A673 (cell line): Measurements from ENCODE around the gene BNC2. TPM values are rescaled to one million over a fixed set of nuclear protein-coding genes. Genes with fewer than 3 reads are reported as not detected.

ENCODE experiments used
- BruUV-seq: library from RNA; stranded (reverse); fragments of 400-500 nt; replicated peaks from 2 replicates; lab custom pipeline; 2021; lab: Mats Ljungman, UMichigan
- CTCF ChIA-PET: fragments of 300-600 bp; sonication (Branson Sonifier 250); formaldehyde crosslinking; loops from one replicate; lab custom pipeline; 2022; ENCODE audit warnings: antibody characterized with exemption; lab: Charles Lee
- POLR2A ChIA-PET: fragments of 300-600 bp; sonication (Branson Sonifier 250); formaldehyde crosslinking; loops from one replicate; lab custom pipeline; 2022; ENCODE audit warnings: antibody characterized with exemption; ENCODE audit not compliant: low non-redundant PET; lab: Charles Lee
- DNase-seq: peaks from one replicate; pipeline ENCODE4 v3.0.0-alpha.2; 2015; ENCODE audit warnings: low spot score
- H3K27ac ChIP-seq: fragments of 200-600 bp; sonication (generic); 2 replicates; pipeline ENCODE4 v1.5.1; 2016; ENCODE audit warnings: mixed run types, low read depth, mild to moderate bottlenecking, mixed read lengths, antibody characterized with exemption, low read length; ENCODE audit not compliant: poor library complexity, severe bottlenecking
- H3K27me3 ChIP-seq: fragments of 200-600 bp; sonication (generic); replicated peaks from 2 replicates; pipeline ENCODE4 v1.6.1; 2017; ENCODE audit warnings: mixed run types, low read depth, mild to moderate bottlenecking, mixed read lengths, antibody characterized with exemption, low read length; ENCODE audit not compliant: insufficient read depth, poor library complexity
- H3K36me3 ChIP-seq: fragments of 200-600 bp; sonication (generic); 2 replicates; pipeline ENCODE4 v1.6.1; 2016; ENCODE audit warnings: mixed run types, mild to moderate bottlenecking, mixed read lengths, antibody characterized with exemption, low read length; ENCODE audit not compliant: insufficient read depth, poor library complexity, severe bottlenecking
- H3K4me1 ChIP-seq: fragments of 200-600 bp; sonication (generic); 2 replicates; pipeline ENCODE4 v1.6.1; 2017; ENCODE audit warnings: mixed run types, mild to moderate bottlenecking, mixed read lengths, antibody characterized with exemption, low read length; ENCODE audit not compliant: insufficient read depth, poor library complexity, severe bottlenecking
- H3K4me3 ChIP-seq: fragments of 200-600 bp; sonication (generic); 2 replicates; pipeline ENCODE4 v1.5.1; 2016; ENCODE audit warnings: low read depth, mixed run types, mild to moderate bottlenecking, mixed read lengths, low read length; ENCODE audit not compliant: poor library complexity, severe bottlenecking
- H3K9me3 ChIP-seq: fragments of 200-600 bp; sonication (generic); 2 replicates; pipeline ENCODE4 v1.6.1; 2016; ENCODE audit warnings: mixed run types, low read depth, mild to moderate bottlenecking, mixed read lengths, antibody characterized with exemption, low read length; ENCODE audit not compliant: poor library complexity, severe bottlenecking
- CTCF ChIP-seq: fragments of 300-800, 200-600 bp; sonication (generic); conservative IDR thresholded peaks from 2 replicates; pipeline ENCODE4 v1.5.1; 2017; ENCODE audit warnings: low read depth, mild to moderate bottlenecking, antibody characterized with exemption, low read length, moderate library complexity, mixed read lengths
- EZH2 ChIP-seq: fragments of 200-600 bp; sonication (generic); IDR thresholded peaks from 2 replicates; pipeline ENCODE4 v1.6.1; 2017; ENCODE audit warnings: borderline replicate concordance, low read depth, mild to moderate bottlenecking, mixed read lengths, antibody characterized with exemption, low read length; ENCODE audit not compliant: poor library complexity, severe bottlenecking
- intact Hi-C: fragments of 100-400 bp; cut with micrococcal nuclease; formaldehyde crosslinking; loops from one replicate; pipeline ENCODE4 v1.10.0; 2022; ENCODE audit not compliant: unreplicated experiment
- total RNA-seq: library from RNA; stranded (reverse); gene quantifications from 2 replicates; pipeline ENCODE4 v1.2.3, GENCODE V29; 2021

BNC2 gene
- total RNA-seq, 1 experiment from 2014 or later = 0.45 TPM

GRCh38 chr9:16637911-16638310 is 232.6 kb downstream of the BNC2 start:
- ChIA-PET POLR2A (no interaction called here), CTCF (no interaction called here)
- Histone ChIP-seq H3K4me1 (no peaks in the 10 kb centered on the region), H3K27me3 (no peaks in the 10 kb centered on the region), H3K9me3 (no peaks in the 10 kb centered on the region), H3K4me3 (no peak overlapping the region), H3K27ac (no peak overlapping the region), H3K36me3 (no peaks in the 10 kb centered on the region)
- intact Hi-C loops = no loop called here
- DNase-seq = no peak
- TF ChIP-seq CTCF = no peak
- TF ChIP-seq EZH2 = no peak
- no TSS peak for BruUV-seq

- ChIA-PET POLR2A (no interaction called here), CTCF (no interaction called here)
- no TSS peak for BruUV-seq
- Histone ChIP-seq H3K36me3 (no peaks in the 10 kb centered on the region), H3K27ac (no peak overlapping the region), H3K4me3 (no peak overlapping the region), H3K9me3 (no peaks in the 10 kb centered on the region), H3K27me3 (no peaks in the 10 kb centered on the region), H3K4me1 (no peaks in the 10 kb centered on the region)
- TF ChIP-seq CTCF = no peak
- intact Hi-C loops = no loop called here
- DNase-seq = no peak
Measured at GRCh38 chr9:16637218-16637617, 233.3 kb downstream of the BNC2 start.

- H3K9me3 ChIP-seq = no peaks in the 10 kb centered on the region
- no TSS peak for BruUV-seq
- ChIA-PET POLR2A (no interaction called here), CTCF (no interaction called here)
- intact Hi-C loops = no loop called here
- DNase-seq = no peak
- TF ChIP-seq CTCF (no peak), EZH2 (no peak)
- no peaks in the 10 kb centered on the region for H3K27me3 ChIP-seq
- H3K4me3 ChIP-seq = no peak overlapping the region
- no peaks in the 10 kb centered on the region for H3K36me3 ChIP-seq
- H3K27ac ChIP-seq = no peak overlapping the region
- no peaks in the 10 kb centered on the region for H3K4me1 ChIP-seq
Measured at GRCh38 chr9:16633794-16634193, 236.7 kb downstream of the BNC2 start.
